HG03025 (cell line): ENCODE measurements around the gene S100A14.

Source experiments
- ATAC-seq: cut with Tn5 transposase; IDR thresholded peaks from one replicate; pipeline ENCODE4 v1.9.1; 2021; ENCODE audit warnings: mild to moderate bottlenecking, moderate library complexity; ENCODE audit not compliant: unreplicated experiment, low FRiP score

The S100A14 gene

DNA sequence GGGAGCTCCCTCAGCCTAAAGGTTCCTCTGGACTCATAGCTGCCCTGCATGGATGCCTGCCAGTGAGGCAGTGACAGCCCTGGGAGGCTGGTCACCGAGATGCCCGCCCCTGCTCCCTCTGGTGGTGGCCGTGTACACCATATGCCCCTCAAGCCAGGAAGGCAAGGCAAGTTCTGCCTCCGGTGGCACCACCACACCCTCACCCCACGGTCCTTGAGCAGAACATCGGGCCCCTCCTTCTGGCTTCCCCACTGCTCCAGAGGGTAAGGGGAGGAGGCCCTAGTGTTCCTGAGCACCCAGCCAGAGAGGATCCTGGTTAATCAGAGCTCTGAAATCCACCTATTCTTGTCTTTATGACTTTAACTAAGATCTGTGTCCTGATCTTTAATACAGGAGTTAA lies 1.5 kb upstream of the S100A14 start:
- ATAC-seq: no peak

DNA sequence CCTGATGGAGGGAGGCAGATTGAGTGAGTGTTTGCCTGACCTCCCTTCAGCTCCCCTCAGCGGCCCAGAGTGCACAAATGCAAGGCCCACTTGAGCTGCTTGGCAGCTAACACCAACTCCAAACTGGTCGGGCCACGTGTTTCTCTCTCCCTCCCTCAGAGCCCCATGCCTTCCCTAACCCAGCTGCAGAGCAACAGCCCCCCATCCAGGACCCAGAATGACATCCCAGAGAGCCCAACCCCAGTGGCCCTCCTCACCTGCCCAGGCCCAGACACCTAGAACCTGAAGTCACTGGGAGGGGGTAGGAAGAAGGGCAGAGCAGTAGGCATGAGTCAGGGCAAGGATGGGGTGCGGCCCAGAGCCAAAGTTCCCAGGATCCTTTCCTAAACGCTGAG lies 789 bp upstream of the S100A14 start:
- ATAC-seq: no peak

DNA sequence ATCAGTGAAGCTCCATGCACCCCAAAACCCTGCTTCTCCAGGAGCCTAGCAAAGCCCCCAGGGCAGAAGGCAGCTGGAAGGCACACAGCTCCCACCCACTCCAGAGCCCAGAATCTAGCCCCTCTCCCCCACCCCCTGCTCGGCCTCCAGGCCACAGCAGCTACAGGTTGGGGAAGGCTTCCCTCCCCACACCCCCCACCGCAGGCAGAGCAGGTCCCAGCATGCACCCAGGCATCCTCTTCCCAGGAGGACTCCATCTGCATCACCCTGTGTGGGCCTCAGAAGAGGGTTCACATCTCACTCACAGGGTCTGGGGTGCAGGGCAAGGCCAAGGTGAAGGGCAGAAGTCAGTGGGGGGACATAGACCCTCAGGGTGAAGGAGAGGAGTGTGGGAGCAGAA lies 719 bp downstream of the S100A14 start:
- ATAC-seq: no peak

DNA sequence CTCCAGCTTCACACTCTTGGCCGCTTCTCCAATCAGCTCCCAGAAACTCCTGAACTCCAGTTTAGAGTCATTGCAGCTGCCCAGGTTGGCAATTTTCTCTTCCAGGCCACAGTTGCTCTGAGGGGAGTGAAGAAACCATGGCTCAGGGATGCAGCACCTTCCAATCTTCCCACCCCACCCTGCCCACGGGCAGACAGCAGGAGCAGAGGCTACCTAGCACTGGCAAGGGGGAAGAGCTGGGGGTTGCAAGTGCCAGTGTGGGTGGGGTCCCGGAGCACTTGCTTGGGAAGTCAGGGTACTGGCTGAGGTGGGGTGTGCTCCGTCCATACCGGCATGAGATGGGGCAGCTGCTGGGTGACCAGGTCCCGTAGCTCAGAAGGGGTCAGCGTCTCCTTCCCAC lies 1.2 kb downstream of the S100A14 start:
- no peak for ATAC-seq

DNA sequence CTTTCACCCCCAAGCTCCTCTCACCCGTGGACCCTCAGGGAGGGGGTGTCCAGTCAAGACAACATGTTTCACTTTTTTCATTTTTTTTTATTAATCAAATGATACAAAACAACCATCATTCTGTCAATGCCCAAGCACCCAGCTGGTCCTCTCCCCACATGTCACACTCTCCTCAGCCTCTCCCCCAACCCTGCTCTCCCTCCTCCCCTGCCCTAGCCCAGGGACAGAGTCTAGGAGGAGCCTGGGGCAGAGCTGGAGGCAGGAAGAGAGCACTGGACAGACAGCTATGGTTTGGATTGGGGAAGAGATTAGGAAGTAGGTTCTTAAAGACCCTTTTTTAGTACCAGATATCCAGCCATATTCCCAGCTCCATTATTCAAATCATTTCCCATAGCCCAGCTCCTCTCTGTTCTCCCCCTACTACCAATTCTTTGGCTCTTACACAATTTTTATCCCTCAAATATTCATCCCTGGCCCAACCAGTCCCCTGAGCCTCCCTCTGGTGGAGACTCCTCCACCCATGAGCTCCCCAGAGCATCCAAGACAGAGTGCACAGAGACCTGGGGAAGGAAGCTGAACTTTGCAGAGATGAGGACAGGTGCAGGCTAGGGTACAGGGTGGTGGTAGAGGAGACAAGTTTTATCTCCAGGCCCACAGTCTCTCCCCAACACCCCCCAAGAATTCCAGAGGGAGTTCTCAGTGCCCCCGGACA lies 1.8 kb downstream of the S100A14 start:
- no peak for ATAC-seq

DNA sequence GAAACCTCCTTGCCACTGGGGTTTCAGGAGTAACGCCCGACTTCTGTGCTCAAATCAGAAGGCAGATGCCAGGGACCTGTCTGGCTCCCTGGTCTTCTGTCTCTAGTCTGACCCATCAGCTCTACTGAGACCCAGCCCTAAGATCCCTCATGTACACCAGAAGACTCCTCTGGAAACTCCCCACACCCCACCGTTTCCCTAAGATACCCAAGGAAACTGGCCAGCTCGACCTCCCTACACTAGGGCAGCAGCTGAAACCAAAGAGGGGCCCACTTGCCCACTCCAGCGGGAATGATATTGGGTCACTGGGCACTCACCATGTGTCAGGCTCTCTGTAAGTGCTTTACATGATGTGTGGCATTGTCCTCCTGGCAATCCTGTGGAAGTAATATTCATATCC lies 2.7 kb downstream of the S100A14 start:
- ATAC-seq: no peak

DNA sequence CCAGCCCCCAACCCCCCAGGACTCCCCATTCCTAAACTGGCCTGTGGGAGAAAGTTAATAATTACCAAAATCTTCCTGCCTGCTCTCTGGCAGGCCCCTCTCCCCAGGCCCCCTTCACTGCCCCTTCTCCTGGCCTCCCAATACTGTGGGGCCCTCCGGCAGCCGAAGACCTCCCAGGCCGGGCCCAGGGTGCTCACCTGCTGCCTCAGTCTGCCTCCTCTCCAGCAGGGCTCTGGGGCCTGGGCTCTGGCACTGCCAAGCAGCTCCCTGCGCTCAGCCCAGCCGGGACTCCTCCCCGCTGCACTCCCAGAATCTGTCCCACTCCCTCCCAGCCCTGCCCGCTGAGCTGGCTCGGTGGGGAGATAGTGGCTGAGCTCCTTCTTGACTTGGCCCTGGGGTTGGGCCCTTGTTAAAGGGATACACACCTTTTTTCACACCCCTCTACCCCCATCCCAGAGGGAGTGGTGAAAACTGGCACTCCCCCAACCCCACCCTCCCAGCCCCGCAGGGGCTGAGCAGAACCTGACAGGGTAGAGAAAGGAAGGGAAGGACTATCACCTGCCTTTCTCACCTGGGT lies 3.3 kb downstream of the S100A14 start, which contains the start of gene S100A16:
TSS of gene S100A16 (minus strand) at position 383 of the 577 bp plus-strand sequence. CDS start 4,986 bp downstream, outside the sequence.
- ATAC-seq: no peak

DNA sequence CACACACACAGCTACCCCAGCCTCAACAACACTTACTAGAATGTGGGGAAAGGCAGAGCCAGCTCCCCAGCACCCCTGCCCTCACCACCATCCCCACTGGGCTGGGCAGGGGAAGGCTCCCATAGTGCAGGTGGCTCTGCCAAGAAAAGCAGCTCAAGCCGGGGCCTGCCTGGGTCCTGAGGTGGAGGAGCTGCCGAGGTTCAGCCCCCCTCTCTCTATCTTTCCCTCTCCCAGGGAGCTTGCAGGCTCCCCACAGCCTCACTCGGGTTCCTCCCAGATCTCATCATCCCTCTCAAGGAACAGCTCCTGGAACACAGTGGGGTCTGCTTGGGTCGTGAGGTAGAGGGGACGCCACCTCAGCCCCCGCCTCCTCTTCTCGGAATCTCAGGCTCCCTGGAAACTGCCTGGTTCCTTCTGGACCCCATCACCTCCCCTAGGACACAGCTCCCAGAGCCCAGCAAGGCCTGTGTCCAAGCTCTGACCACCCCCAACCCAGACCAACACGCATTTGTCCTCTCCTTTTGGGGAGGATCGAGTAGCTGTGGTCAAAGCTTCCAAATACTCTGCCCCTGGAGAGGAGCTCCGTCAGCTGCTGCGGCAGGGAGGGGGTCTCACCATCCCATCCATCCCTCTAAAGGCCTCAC lies 3.9 kb downstream of the S100A14 start:
- no peak for ATAC-seq

DNA sequence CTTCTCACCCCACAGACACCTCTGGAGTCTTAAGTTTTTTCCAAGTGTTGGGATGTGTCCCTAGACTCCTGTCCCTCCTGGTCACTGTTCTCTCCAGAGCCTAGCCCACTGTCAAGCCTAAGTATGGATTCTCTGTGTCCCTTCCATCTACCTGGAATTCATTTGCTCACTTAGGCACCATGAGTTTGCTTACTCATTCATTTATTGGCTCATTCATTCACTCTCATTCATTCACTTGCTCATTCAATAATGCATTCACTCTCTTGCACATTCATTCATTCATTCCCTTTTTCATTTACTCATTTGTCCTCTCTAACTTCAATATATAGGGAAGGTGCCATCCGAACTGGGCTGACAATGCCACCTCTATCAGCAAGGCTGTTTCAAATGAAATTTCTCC lies 4.8 kb downstream of the S100A14 start:
- no peak for ATAC-seq

DNA sequence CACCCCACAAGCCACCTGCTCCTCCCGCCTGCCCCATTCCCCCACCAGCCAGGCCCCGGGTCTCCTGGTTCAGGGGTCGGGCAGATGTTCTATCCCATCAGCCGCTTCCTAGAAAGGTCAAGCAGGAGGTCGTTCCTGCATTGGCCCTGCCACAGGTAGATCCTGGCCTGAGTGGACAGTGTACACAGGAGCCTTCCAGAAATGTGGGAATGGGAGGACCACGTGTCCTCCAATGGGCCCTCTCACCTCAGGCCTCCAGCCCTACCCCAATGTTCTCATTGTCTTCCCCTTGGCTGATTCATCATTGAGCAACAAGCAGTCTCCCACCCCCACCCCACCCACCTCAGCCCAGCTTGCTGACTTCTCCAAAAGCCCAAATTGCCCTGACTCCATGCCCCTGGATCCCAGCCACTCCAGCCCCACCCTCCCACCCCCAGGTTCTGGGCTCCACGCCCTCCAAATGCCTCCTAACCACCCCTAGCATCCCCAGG lies 5.3 kb downstream of the S100A14 start:
- ATAC-seq: no peak

DNA sequence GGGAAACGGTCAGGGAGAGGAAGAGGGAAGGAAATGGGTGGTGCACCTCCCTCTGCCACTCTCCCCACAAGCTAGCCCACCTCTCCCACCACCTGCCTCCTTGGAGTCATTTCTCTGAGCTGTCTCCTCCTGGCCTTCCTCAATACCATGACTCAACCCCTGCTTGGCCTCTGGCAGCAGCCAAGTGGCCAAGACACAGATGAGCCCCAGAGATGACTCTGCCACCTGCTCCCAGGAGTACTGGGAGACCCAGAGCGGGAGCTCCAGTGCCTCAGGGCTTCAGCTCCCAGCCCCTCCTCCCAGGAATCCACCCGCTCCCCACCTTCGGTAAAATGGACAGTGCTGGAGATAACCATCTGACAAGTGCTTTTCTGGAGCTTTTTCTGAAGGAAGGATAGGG lies 5.8 kb downstream of the S100A14 start:
- ATAC-seq: no peak

DNA sequence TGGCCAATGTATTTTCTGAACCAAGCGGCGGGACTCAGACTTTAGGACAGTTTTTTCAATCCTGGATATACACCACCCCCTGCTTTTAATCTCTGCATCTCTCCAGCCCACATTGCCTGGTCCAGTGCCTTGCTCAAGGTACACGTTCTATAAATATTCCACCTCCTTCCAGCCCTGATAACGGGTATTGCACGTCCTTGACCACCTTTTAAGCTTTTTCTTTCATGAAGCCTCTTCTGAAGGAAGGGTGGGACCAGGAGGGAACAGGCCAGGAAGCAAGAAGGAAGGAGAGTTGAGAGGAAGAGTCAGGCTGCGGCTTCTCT lies 6.6 kb downstream of the S100A14 start:
- no peak for ATAC-seq

DNA sequence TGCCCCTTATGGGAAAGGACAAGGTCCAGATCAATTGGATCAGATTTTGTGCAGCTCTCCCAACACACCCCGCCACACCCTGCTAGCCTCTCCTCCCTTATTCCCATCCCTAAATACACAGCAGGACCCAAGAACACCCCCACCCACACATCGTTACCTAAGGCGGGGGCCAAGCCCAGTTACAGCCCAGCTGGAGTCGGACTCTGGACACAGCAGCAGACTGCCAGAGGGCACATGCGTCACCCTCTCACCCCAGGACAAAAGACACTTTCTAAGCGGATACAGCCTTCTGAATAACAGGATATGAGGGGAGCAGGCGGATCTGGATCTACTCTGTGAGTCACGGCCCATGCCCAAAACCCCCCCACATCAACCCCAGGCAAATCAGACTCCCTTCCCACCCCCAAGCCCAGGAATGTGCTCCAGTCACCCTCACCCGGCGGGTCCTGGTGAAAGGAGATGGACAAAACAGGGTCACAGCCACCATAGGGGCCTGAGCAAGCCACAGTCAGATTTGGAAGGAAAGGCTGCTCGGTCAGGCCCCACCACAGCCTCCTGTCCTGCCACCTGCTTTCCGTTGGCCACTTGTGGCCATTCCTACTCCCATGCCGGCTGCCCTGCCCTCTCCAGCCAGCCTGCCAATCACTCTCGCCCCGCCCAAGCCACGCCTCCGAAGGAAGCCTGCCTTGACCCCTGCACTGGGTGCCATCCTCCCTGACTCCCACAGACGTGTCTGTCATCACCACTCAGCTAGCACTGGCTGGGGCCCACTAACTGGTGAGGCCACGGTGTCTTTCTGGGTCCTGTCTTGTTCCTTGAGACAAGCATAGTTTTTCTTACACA lies 7.2 kb downstream of the S100A14 start:
- no peak for ATAC-seq

DNA sequence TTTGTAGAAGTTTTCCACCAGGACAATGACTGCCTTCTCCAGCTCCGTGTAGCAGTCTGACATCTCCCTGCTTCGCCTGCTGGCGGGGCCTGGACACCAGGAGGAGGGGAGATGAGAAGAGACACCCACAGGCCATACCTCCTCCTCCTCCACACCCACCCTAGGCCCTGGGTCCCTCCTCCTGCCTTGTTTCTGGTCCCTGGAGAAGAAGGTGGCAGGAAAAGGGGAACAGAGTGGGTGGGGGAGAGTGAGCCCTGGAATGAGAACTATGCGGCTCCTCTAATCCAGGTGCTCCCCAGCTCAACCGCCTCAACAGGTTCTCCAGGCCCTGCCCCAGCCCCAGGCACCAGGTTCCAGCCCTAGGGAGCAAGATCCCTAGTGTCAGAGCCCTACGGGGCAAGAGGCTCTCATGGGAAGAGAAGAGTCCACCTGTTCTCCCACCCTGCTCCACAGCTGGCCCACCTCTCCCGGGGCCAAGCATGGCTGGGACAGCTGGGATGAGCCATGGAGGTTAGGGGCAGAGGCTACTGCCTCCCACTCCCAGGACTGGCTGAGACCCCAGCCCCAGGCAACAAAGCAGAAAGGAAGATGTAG lies 7.9 kb downstream of the S100A14 start:
- ATAC-seq: no peak

DNA sequence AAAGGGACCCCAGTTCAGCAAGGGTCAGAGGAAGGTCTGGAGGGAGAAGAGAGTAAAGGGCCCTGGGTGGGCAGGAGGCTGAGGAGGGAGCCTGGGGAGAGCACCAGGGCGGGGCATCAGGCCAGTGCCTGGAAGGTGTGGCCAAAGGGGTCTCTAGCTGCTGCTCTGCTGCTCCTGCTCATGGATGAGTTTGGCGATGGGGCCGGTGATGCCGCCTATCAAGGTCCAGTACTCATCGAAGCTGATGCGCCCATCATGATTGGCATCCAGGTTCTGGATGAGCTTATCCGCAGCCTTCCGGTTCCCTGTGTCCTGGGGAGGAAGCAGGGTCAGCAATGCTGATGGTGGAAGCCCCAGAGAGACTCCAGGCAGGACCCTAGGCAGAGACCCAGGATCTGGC lies 8.7 kb downstream of the S100A14 start:
- ATAC-seq: no peak

DNA sequence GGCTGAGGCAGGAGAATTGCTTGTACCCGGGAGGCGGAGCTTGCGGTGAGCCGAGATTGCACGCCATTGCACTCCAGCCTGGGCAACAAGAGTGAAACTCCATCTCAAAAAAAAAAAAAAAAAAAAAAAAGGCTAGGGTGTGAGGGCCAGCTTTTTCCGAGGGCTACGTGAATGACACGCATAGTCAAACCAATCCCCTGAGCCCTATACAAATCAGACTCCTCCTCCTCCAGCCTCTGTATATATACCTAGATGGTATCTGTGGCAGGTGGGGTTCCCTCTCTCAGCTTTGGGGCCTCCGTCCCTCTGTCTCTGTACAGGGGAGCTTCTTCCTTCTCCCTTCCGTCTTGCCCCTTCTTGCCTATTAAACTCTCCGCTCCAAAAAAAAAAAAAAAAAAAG lies 9.9 kb downstream of the S100A14 start:
- ATAC-seq: no peak

DNA sequence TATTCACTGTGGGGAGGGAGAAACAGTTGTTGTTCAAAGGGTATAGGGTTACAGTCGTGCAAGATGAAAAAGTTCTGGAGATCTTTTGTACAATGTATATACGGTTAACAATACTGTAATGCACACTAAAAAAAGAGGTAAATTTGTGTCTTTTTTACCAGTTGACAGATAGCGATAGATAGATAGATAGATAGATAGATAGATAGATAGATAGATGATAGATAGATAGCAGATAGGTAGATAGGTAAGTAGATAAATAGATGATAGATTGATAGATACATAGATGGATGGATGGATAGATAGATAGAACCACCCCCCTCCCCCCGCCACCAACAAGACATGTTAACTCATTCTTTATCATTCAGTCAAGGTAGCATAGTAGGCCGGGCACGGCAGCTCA lies 13.4 kb downstream of the S100A14 start:
- ATAC-seq: no peak

DNA sequence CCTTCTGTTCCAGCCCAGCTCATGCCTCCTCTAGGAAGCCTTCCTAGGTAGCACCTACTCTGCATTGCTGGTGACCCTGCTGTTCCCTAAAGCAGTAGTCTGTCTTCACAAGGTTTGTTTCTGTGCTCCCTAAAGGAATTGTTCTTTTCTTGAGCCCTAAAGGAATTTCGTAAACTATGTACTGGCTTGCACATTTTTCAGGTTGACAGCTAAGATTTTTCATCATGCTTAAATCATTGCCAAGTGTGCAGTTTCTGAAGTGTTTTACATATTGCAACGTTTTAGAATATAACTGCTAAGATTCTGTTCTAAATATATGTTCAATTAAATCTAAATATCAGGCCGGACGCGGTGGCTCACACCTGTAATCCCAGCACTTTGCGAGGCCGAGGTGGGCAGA lies 16.3 kb downstream of the S100A14 start:
- ATAC-seq: no peak

DNA sequence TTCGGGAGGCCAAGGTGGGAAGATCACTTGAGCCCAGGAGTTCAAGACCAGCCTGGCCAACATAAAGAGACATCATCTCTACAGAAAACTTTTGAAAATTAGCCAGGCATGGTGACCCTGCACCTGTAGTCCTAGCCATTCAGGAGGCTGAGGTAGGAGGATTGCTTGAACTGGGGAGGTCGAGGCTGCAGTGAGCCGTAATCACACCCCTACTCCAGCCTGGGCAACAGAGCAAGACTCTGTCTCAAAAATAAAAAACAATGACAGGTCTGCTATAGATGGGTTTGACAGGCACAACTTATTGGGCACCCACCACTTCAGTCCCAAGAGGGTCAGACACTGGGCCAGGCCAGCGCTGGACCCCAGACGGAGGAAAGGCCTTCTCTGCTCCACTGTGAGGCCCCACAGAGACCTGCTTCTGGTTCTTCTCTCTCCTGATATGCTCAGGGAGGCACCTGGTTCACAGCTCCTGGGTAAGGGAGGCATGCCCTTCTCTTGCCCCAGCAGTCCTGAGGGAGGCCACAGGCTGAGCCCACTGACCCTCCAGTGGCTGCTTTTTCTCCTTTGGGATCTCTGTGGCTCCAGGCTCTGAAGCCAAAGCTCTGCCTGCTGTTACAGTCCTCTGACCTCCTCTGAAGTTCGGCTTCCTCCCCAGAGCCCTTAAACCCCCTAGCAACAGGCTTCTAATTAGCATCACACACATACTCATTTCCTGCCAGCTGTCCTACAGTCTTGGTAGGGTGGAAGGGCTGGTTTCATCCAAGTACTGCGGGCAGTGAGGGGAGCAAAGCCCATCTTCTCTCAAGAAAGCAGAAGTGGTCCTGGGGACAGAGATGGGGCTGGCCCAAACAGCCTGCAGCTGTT lies 17.6 kb downstream of the S100A14 start:
- ATAC-seq: peak; percentile 95

DNA sequence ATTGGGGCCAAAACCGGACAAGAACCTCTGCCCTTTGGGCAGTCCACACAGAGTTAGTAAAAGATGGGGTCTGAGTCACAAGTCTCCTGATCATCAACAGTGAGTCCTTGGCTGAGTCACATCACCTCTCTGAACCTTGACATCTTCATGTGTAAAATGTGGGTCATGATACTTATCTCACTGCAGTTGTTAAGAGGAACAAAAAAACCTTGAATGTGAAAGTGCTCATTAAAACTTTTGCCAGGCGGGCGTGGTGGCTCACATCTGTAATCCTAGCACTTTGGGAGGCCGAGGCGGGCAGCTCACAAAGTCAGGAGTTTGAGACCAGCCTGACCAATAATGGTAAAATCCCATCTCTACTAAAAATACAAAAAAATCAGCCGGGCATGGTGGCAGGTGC lies 18.9 kb downstream of the S100A14 start:
- ATAC-seq: no peak
